Stimulated activated CD4-positive, alpha-beta T cell treated with anti-CD3 and anti-CD28 coated beads, Interleukin-1b, Interleukin-23, amount 100 ng/mL, for 4 hours (primary cell): ENCODE measurements around the gene ZNF174.

Experiments used
- DNase-seq, 2 donors: peaks; one replicate each; pipeline ENCODE4 v3.0.0-alpha.2; 2020; ENCODE audit warnings: low read depth in 2 of 2

ZNF174 gene

GRCh38 chr16:3443108-3444031 lies 42.4 kb downstream of the ZNF174 start, which contains the start of the genes NAA60 and ZNF597:
Gene NAA60 (plus strand): TSS chr16:3443680. CDS start chr16:3476228, 32,548 bp downstream.
Gene ZNF597 (minus strand): TSS chr16:3443504. CDS start chr16:3443153, 351 bp downstream.
- DNase-seq, result peak; percentile 54 to 58

GRCh38 chr16:3444032-3444388 lies 43.0 kb downstream of the ZNF174 start:
- no peak for DNase-seq

GRCh38 chr16:3454093-3454492 lies 53.1 kb downstream of the ZNF174 start:
- no peak for DNase-seq

GRCh38 chr16:3454631-3455147 lies 53.7 kb downstream of the ZNF174 start:
- DNase-seq, result no peak

GRCh38 chr16:3457434-3458252 lies 56.6 kb downstream of the ZNF174 start:
- DNase-seq, result peak; percentile 79 to 94

- DNase-seq, result no peak
Observed at GRCh38 chr16:3458278-3458851, 57.4 kb downstream of the ZNF174 start.

- no peak for DNase-seq
Observed at GRCh38 chr16:3458852-3459361, 57.9 kb downstream of the ZNF174 start.
